ENCODE results near the gene CD177. TPM values are rescaled to one million over a fixed set of nuclear protein-coding genes. Genes with fewer than 3 reads are reported as not detected.
"Not testable (repeated sequence)": the region's sequence is repeated elsewhere in the genome, so short reads cannot be mapped to it uniquely, and the experiment has no call there.

The CD177 gene
- not detected in 2 replicates for polyA plus RNA-seq (2014; cell fraction: cytosol; rRNA removed)
- polyA plus RNA-seq (2014; cell fraction: nucleus; rRNA removed) = not detected in 2 replicates

GRCh38 chr19:43353606-43354304 lies at the start of gene CD177:
TSS of gene CD177 (plus strand) at chr19:43353686. CDS start at chr19:43353715, 29 bp downstream.
- DNase-seq (ENCODE audit: low spot score) = no peak

GRCh38 chr19:43305642-43306041 lies 47.8 kb upstream of the CD177 start:
- DNase-seq (ENCODE audit: low spot score) = no peak

- no peak for DNase-seq (ENCODE audit: low spot score)
Observed at GRCh38 chr19:43306097-43306496, 47.4 kb upstream of the CD177 start.

- no peak for DNase-seq (ENCODE audit: low spot score)
Observed at GRCh38 chr19:43308244-43308815, 45.2 kb upstream of the CD177 start.

GRCh38 chr19:43309466-43309865 lies 44.0 kb upstream of the CD177 start:
- DNase-seq (ENCODE audit: low spot score) = no peak

- DNase-seq (ENCODE audit: low spot score) = no peak
Observed at GRCh38 chr19:43310221-43310620, 43.3 kb upstream of the CD177 start.

GRCh38 chr19:43311256-43311655 lies 42.2 kb upstream of the CD177 start:
- DNase-seq (ENCODE audit: low spot score) = no peak

GRCh38 chr19:43311706-43312105 lies 41.8 kb upstream of the CD177 start:
- no peak for DNase-seq (ENCODE audit: low spot score)

- no peak for DNase-seq (ENCODE audit: low spot score)
Observed at GRCh38 chr19:43313711-43314495, 39.6 kb upstream of the CD177 start.

- DNase-seq (ENCODE audit: low spot score) = no peak
Observed at GRCh38 chr19:43315851-43316250, 37.6 kb upstream of the CD177 start.

GRCh38 chr19:43316591-43317319 lies 36.7 kb upstream of the CD177 start:
- peak; percentile 35 for DNase-seq (ENCODE audit: low spot score)

GRCh38 chr19:43318203-43318602 lies 35.3 kb upstream of the CD177 start:
- DNase-seq (ENCODE audit: low spot score) = no peak

GRCh38 chr19:43318796-43319314 lies 34.6 kb upstream of the CD177 start:
- no peak for DNase-seq (ENCODE audit: low spot score)

GRCh38 chr19:43320546-43320945 lies 32.9 kb upstream of the CD177 start:
- no peak for DNase-seq (ENCODE audit: low spot score)

GRCh38 chr19:43326761-43327160 lies 26.7 kb upstream of the CD177 start:
- not testable (repeated sequence) for DNase-seq (ENCODE audit: low spot score)

- not testable (repeated sequence) for DNase-seq (ENCODE audit: low spot score)
Observed at GRCh38 chr19:43328561-43328960, 24.9 kb upstream of the CD177 start.

GRCh38 chr19:43329049-43329448 lies 24.4 kb upstream of the CD177 start:
- DNase-seq (ENCODE audit: low spot score) = not testable (repeated sequence)

- DNase-seq (ENCODE audit: low spot score) = no peak
Observed at GRCh38 chr19:43329989-43330388, 23.5 kb upstream of the CD177 start.

- DNase-seq (ENCODE audit: low spot score) = no peak
Observed at GRCh38 chr19:43330726-43331434, 22.6 kb upstream of the CD177 start.

- DNase-seq (ENCODE audit: low spot score) = no peak
Observed at GRCh38 chr19:43331435-43332010, 22.0 kb upstream of the CD177 start.
